IMR-90 (cell line): ENCODE results near the gene PRADC1. TPM values are rescaled to one million over a fixed set of nuclear protein-coding genes. Genes with fewer than 3 reads are reported as not detected.

Source experiments
- ATAC-seq: fragments of 200-7000 bp; cut with Tn5 transposase; 2 replicates; pipeline ENCODE4 v1.9.1; 2020; ENCODE audit warnings: low read depth, mild to moderate bottlenecking, moderate library complexity
- BruUV-seq: library from RNA; stranded (reverse); fragments of 400-500 nt; replicated peaks from 2 replicates; lab custom pipeline; 2021; lab: Mats Ljungman, UMichigan
- CTCF ChIA-PET: fragments of 300-600 bp; formaldehyde crosslinking; extraction: SDS; loops from one replicate; lab custom pipeline; 2021; ENCODE audit warnings: antibody characterized with exemption; lab: Yijun Ruan, JAX
- POLR2A ChIA-PET: fragments of 300-600 bp; sonication (Branson Sonifier 250); formaldehyde crosslinking; loops from one replicate; lab custom pipeline; 2022; ENCODE audit warnings: antibody characterized with exemption; ENCODE audit not compliant: unreplicated experiment; lab: Charles Lee
- DNase-seq: peaks from one replicate; pipeline ENCODE4 v3.0.0; 2013
- H2AFZ ChIP-seq: replicated peaks from 2 replicates; pipeline ENCODE3; 2013; ENCODE audit warnings: low read length, mild to moderate bottlenecking; ENCODE audit not compliant: poor library complexity
- H2AK5ac ChIP-seq: 2 replicates; pipeline ENCODE4 v1.6.1; 2013; ENCODE audit warnings: low read depth, low read length, inconsistent platforms
- H2AK9ac ChIP-seq: replicated peaks from 2 replicates; pipeline ENCODE3; 2013; ENCODE audit warnings: mild to moderate bottlenecking, low read depth, low read length, moderate library complexity; ENCODE audit not compliant: poor library complexity
- H2BK120ac ChIP-seq: 2 replicates; pipeline ENCODE4 v1.6.1; 2013; ENCODE audit warnings: low read depth, low read length, inconsistent platforms
- H2BK15ac ChIP-seq: 3 replicates; pipeline ENCODE4 v1.6.1; 2013; ENCODE audit warnings: low read depth, low read length, inconsistent platforms
- H2BK20ac ChIP-seq: 2 replicates; pipeline ENCODE4 v1.6.1; 2013; ENCODE audit warnings: low read depth, mild to moderate bottlenecking, inconsistent platforms, low read length, moderate library complexity
- H2BK5ac ChIP-seq: 2 replicates; pipeline ENCODE4 v1.6.1; 2013; ENCODE audit warnings: mild to moderate bottlenecking, low read depth, low read length, inconsistent platforms; ENCODE audit not compliant: poor library complexity, severe bottlenecking
- H3K14ac ChIP-seq: replicated peaks from 2 replicates; pipeline ENCODE4 v1.6.1; 2013; ENCODE audit warnings: low read depth, low read length, inconsistent platforms
- H3K18ac ChIP-seq: 2 replicates; pipeline ENCODE4 v1.6.1; 2013; ENCODE audit warnings: low read depth, low read length, control low read depth
- H3K23ac ChIP-seq: 2 replicates; pipeline ENCODE4 v1.6.1; 2013; ENCODE audit warnings: low read depth, low read length, inconsistent platforms
- H3K27ac ChIP-seq: 2 replicates; pipeline ENCODE4 v1.5.1; 2013; ENCODE audit warnings: mild to moderate bottlenecking, control low read depth, low read length; ENCODE audit not compliant: insufficient read depth
- H3K27me3 ChIP-seq: 2 replicates; pipeline ENCODE4 v1.6.1; 2013; ENCODE audit warnings: low read length; ENCODE audit not compliant: control insufficient read depth, insufficient read depth
- H3K36me3 ChIP-seq: 2 replicates; pipeline ENCODE4 v1.6.1; 2013; ENCODE audit warnings: low read length, mixed read lengths; ENCODE audit not compliant: control insufficient read depth, insufficient read depth
- H3K4ac ChIP-seq: 2 replicates; pipeline ENCODE4 v1.6.1; 2013; ENCODE audit warnings: low read depth, low read length, inconsistent platforms
- H3K4me1 ChIP-seq: 2 replicates; pipeline ENCODE4 v1.6.1; 2013; ENCODE audit warnings: low read length, mixed read lengths; ENCODE audit not compliant: control insufficient read depth, insufficient read depth
- H3K4me2 ChIP-seq: 2 replicates; pipeline ENCODE4 v1.6.1; 2013; ENCODE audit warnings: low read depth, mild to moderate bottlenecking, control low read depth, low read length, moderate library complexity
- H3K4me3 ChIP-seq: 2 replicates; pipeline ENCODE4 v1.5.1; 2013; ENCODE audit warnings: low read depth, mild to moderate bottlenecking, control low read depth, low read length, moderate library complexity; ENCODE audit not compliant: insufficient read depth
- H3K56ac ChIP-seq: 2 replicates; pipeline ENCODE4 v1.6.1; 2013; ENCODE audit warnings: low read length, inconsistent platforms; ENCODE audit not compliant: insufficient read depth; ENCODE audit errors: extremely low read depth
- H3K79me1 ChIP-seq, 2 experiments: 2 replicates each; pipeline ENCODE4 v1.6.1; 2013; ENCODE audit warnings: low read length in 2 of 2, inconsistent platforms in 1 of 2, low read depth in 1 of 2
- H3K9ac ChIP-seq: 2 replicates; pipeline ENCODE4 v1.6.1; 2013; ENCODE audit warnings: low read depth, low read length, control low read depth
- H3K9me1 ChIP-seq: 2 replicates; pipeline ENCODE4 v1.6.1; 2013; ENCODE audit warnings: low read length, inconsistent platforms; ENCODE audit not compliant: insufficient read depth
- H3K9me3 ChIP-seq: 2 replicates; pipeline ENCODE4 v1.6.1; 2013; ENCODE audit warnings: low read length; ENCODE audit not compliant: control insufficient read depth, insufficient read depth
- H4K20me1 ChIP-seq: 2 replicates; pipeline ENCODE4 v1.6.1; 2013; ENCODE audit warnings: low read length, inconsistent platforms; ENCODE audit not compliant: insufficient read depth
- H4K5ac ChIP-seq: 2 replicates; pipeline ENCODE4 v1.6.1; 2013; ENCODE audit warnings: mild to moderate bottlenecking, low read depth, low read length, control low read depth
- H4K8ac ChIP-seq, 2 experiments: 2 replicates each; pipeline ENCODE4 v1.6.1; 2013; ENCODE audit warnings: low read depth in 2 of 2, low read length in 2 of 2, control low read depth in 1 of 2, inconsistent platforms in 1 of 2
- H4K91ac ChIP-seq: 2 replicates; pipeline ENCODE4 v1.6.1; 2013; ENCODE audit warnings: low read depth, low read length, inconsistent platforms; ENCODE audit not compliant: insufficient read depth
- BHLHE40 ChIP-seq: fragments of 150-350 bp; IDR thresholded peaks from 2 replicates; pipeline ENCODE4 v1.6.1; 2016; ENCODE audit warnings: mild to moderate bottlenecking, low read depth, low read length
- CEBPB ChIP-seq: IDR thresholded peaks from 2 replicates; pipeline ENCODE4 v1.6.1; 2012; ENCODE audit warnings: low read depth, low read length, improper control_type of control experiment
- CHD1 ChIP-seq: IDR thresholded peaks from 2 replicates; pipeline ENCODE4 v1.6.1; 2012; ENCODE audit warnings: low read depth, low read length, improper control_type of control experiment
- CTCF ChIP-seq: conservative IDR thresholded peaks from 2 replicates; pipeline ENCODE4 v1.5.1; 2012; ENCODE audit warnings: mild to moderate bottlenecking, low read depth, low read length, improper control_type of control experiment
- ELK1 ChIP-seq: fragments of 150-350 bp; IDR thresholded peaks from 2 replicates; pipeline ENCODE4 v1.6.1; 2016; ENCODE audit warnings: low read depth, mild to moderate bottlenecking, low read length, moderate library complexity, borderline replicate concordance
- FOS ChIP-seq: fragments of 150-350 bp; IDR thresholded peaks from 2 replicates; pipeline ENCODE4 v1.6.1; 2016; ENCODE audit warnings: low read depth, low read length
- MAFK ChIP-seq: IDR thresholded peaks from 2 replicates; pipeline ENCODE4 v1.6.1; 2012; ENCODE audit warnings: low read depth, low read length, improper control_type of control experiment
- MAZ ChIP-seq: IDR thresholded peaks from 2 replicates; pipeline ENCODE4 v1.6.1; 2012; ENCODE audit warnings: low read depth, mild to moderate bottlenecking, low read length, improper control_type of control experiment, moderate library complexity, borderline replicate concordance
- MXI1 ChIP-seq: IDR thresholded peaks from 2 replicates; pipeline ENCODE4 v1.6.1; 2012; ENCODE audit warnings: low read depth, mild to moderate bottlenecking, low read length, moderate library complexity, borderline replicate concordance
- NFE2L2 ChIP-seq: fragments of 150-350 bp; IDR thresholded peaks from 2 replicates; pipeline ENCODE4 v1.6.1; 2016; ENCODE audit warnings: low read depth, mild to moderate bottlenecking, low read length
- POLR2A ChIP-seq: IDR thresholded peaks from 2 replicates; pipeline ENCODE4 v1.6.1; 2012; ENCODE audit warnings: mild to moderate bottlenecking, low read depth, low read length
- RAD21 ChIP-seq: IDR thresholded peaks from 2 replicates; pipeline ENCODE4 v1.6.1; 2012; ENCODE audit warnings: low read length, improper control_type of control experiment
- RCOR1 ChIP-seq: IDR thresholded peaks from 2 replicates; pipeline ENCODE4 v1.6.1; 2012; ENCODE audit warnings: mild to moderate bottlenecking, low read length, improper control_type of control experiment; ENCODE audit not compliant: insufficient replicate concordance
- RFX5 ChIP-seq: IDR thresholded peaks from 2 replicates; pipeline ENCODE4 v1.8.0; 2012; ENCODE audit warnings: low read depth, mild to moderate bottlenecking, low read length, moderate library complexity
- SMC3 ChIP-seq: fragments of 150-350 bp; IDR thresholded peaks from 2 replicates; pipeline ENCODE4 v1.6.1; 2016; ENCODE audit warnings: low read depth, mild to moderate bottlenecking, antibody characterized with exemption, low read length, moderate library complexity
- WGBS, 2 experiments: methylation state at CpG; one replicate each; pipeline versions ENCODE4 v1.1.5 to v1.1.7; 2013; ENCODE audit warnings: missing lambda C conversion rate in 2 of 2; ENCODE audit not compliant: insufficient read length in 1 of 2; ENCODE audit errors: extremely low coverage in 2 of 2; 5-methylcytosine and 5-hydroxymethylcytosine counted together
- dilution Hi-C: fragments of 300-500 bp; cut with HindIII; formaldehyde crosslinking; loops from one replicate; pipeline ENCODE4 v1.14.3; 2018; ENCODE audit warnings: low sequenced_read_pairs; ENCODE audit not compliant: unreplicated experiment
- in situ Hi-C: fragments of 300-500 bp; cut with MboI; formaldehyde crosslinking; loops from 3 replicates; pipeline ENCODE4 v1.14.3; 2019; ENCODE audit warnings: low sequenced_read_pairs, inconsistent platforms, mixed read lengths
- intact Hi-C: fragments of 100-400 bp; cut with micrococcal nuclease; formaldehyde crosslinking; loops from 2 replicates; pipeline ENCODE4 v1.10.0; 2022
- polyA plus RNA-seq, 3 experiments: library from polyadenylated mRNA; depleted of rRNA; stranded (reverse); fragments of >200 nt; gene quantifications; 2 replicates each; pipeline ENCODE4 v1.2.3, GENCODE V29; 2012; ENCODE audit warnings: low replicate concordance in 1 of 3
- total RNA-seq: library from RNA; depleted of rRNA; stranded (reverse); fragments of >200 nt; gene quantifications from 2 replicates; pipeline ENCODE4 v1.2.3, GENCODE V29; 2012
- TF ChIP-seq, protein P1 (sequence below): fragments of 150-350 bp; IDR thresholded peaks from 2 replicates; pipeline ENCODE4 v1.6.1; 2017; ENCODE audit warnings: mild to moderate bottlenecking, antibody characterized with exemption, low read length, low read depth

The PRADC1 gene
- total and polyA plus RNA-seq, 2 of the 4 experiments (the other 2 are of a cell fraction): 13.1 to 18.4 TPM

DNA sequence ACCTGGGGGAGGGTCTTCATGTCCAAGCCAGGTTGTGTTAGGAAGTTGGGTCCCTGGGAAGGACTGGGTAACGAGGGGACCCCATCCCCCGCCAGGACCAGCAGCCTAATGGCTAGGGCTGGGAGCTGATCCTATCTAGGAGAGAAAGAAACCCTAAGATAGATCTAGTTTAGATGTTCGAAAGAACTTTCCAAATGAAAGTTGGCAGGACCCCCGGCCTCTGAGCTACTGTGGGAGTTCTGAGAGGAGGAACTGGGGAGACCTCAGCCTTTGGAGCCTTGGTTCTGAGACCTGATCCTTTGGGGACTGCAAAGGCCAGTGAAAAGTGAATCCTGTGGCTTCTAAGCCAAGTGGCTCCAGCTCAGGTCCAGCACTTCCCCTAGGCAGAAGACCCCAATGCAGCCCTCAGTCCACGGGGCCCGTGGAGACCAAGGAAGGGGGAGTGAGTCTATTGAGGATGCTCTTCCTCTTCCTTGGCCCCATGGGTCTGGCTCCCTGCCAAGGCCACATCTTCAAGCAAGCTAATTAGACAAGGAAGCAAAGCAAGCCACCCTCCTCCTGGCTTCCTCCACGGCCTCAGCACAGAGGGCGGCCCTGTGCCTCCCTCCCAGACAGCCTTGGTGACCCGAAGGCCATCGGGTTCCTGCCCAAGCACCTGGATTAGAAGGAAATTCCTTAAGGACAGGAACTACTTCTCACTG lies 24.5 kb upstream of the PRADC1 start:
- Histone ChIP-seq H2BK120ac (no peak overlapping the region), H4K5ac (no peak overlapping the region), H3K79me1 (no peaks in the 10 kb centered on the region; a peak in 1 of 4 replicates), H4K20me1 (peaks cover 8% of the 10 kb centered on the region), H2BK20ac (no peak overlapping the region), H3K4me3 (no peak overlapping the region), H3K56ac (no peak overlapping the region), H3K27ac (no peak overlapping the region), H3K27me3 (no peaks in the 10 kb centered on the region), H3K9ac (no peak overlapping the region), H3K4me2 (no peak overlapping the region), H3K9me3 (no peaks in the 10 kb centered on the region), H4K91ac (no peak overlapping the region), H3K9me1 (peaks cover 7% of the 10 kb centered on the region; the same call in 1 of the 2 replicates), H2AK9ac (no peak overlapping the region), H2BK15ac (no peak overlapping the region), H3K23ac (no peak overlapping the region), H3K14ac (no peak overlapping the region), H3K18ac (no peak overlapping the region), H2AK5ac (no peak overlapping the region), H2AFZ (no peak overlapping the region), H3K4ac (no peak overlapping the region), H3K36me3 (peaks cover 26% of the 10 kb centered on the region), H3K4me1 (no peaks in the 10 kb centered on the region), H2BK5ac (no peak overlapping the region), H4K8ac (no peak overlapping the region)
- no TSS peak for BruUV-seq
- dilution Hi-C loops: no loop called here
- 90% methylated on average over 2 of the region's 10 CpGs; no CpG with 5 or more reads in 1 of the 2 experiments for WGBS, 2 experiments
- ChIA-PET CTCF (no interaction called here), POLR2A (no interaction called here)
- in situ Hi-C loops: no loop called here
- no peak for DNase-seq
- intact Hi-C loops: no loop called here
- no peak for TF ChIP-seq RFX5
- no peak for TF ChIP-seq CTCF
- TF ChIP-seq NFE2L2: no peak
- TF ChIP-seq MXI1: no peak
- no peak for TF ChIP-seq MAZ
- no peak for TF ChIP-seq ELK1
- TF ChIP-seq FOS: no peak
- TF ChIP-seq SMC3: no peak
- TF ChIP-seq MAFK: no peak
- no peak for TF ChIP-seq CHD1
- TF ChIP-seq BHLHE40: no peak
- TF ChIP-seq, protein P1, sequence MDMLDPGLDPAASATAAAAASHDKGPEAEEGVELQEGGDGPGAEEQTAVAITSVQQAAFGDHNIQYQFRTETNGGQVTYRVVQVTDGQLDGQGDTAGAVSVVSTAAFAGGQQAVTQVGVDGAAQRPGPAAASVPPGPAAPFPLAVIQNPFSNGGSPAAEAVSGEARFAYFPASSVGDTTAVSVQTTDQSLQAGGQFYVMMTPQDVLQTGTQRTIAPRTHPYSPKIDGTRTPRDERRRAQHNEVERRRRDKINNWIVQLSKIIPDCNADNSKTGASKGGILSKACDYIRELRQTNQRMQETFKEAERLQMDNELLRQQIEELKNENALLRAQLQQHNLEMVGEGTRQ: no peak
- TF ChIP-seq RCOR1: no peak
- TF ChIP-seq POLR2A: no peak
- no peak for TF ChIP-seq RAD21
- no peak for TF ChIP-seq CEBPB
- no peak for ATAC-seq
